HCT116 (cell line): ENCODE measurements around the gene OPCML. TPM values are rescaled to one million over a fixed set of nuclear protein-coding genes. Genes with fewer than 3 reads are reported as not detected.

Source experiments
- ATAC-seq: fragments of 200-7000 bp; cut with Tn5 transposase; 2 replicates; pipeline ENCODE4 v1.9.1; 2020; ENCODE audit warnings: mild to moderate bottlenecking, moderate library complexity
- BruUV-seq: library from RNA; stranded (reverse); fragments of 400-500 nt; replicated peaks from 2 replicates; lab custom pipeline; 2021; lab: Mats Ljungman, UMichigan
- CTCF ChIA-PET: fragments of 300-600 bp; sonication (Branson Sonifier 250); formaldehyde crosslinking; loops from one replicate; lab custom pipeline; 2021; ENCODE audit warnings: antibody characterized with exemption; lab: Charles Lee
- POLR2A ChIA-PET: fragments of 300-600, 350-600 bp; sonication (Branson Sonifier 250); formaldehyde crosslinking; loops from one replicate; lab custom pipeline; 2021; ENCODE audit warnings: antibody characterized with exemption; lab: Charles Lee
- RAD21 ChIA-PET, 2 experiments: fragments of 300-600 bp; sonication (Branson Sonifier 250); formaldehyde crosslinking; loops; one replicate each; lab custom pipeline; 2023; ENCODE audit warnings: low total read pairs in 2 of 2; ENCODE audit not compliant: uncharacterized antibody in 2 of 2, unreplicated experiment in 2 of 2, low non-redundant PET in 1 of 2; lab: Charles Lee
- DNase-seq: peaks from one replicate; pipeline ENCODE4 v3.0.0-alpha.2; 2010; ENCODE audit warnings: low read depth, low spot score
- H2AFZ ChIP-seq: fragments of 200-600 bp; shearing (Covaris generic), sonication (generic); 2 replicates; pipeline ENCODE4 v1.6.1; 2017; ENCODE audit warnings: low read depth, mixed run types, mixed read lengths, antibody characterized with exemption, low read length; ENCODE audit not compliant: poor library complexity, severe bottlenecking
- H3K27ac ChIP-seq: 2 replicates; pipeline ENCODE4 v1.5.1; 2012; ENCODE audit warnings: low read depth, low read length
- H3K27me3 ChIP-seq: fragments of 200-600 bp; sonication (generic); 2 replicates; pipeline ENCODE4 v1.6.1; 2016; ENCODE audit warnings: mixed run types, low read length, mixed read lengths; ENCODE audit not compliant: insufficient read depth
- H3K36me3 ChIP-seq, 2 experiments: fragments of 200-500 bp in 1 of 2; fragments of 200-600 bp in 1 of 2; sonication (Bioruptor generic) in 1 of 2; sonication (generic) in 1 of 2; 2 replicates each; pipeline versions ENCODE4 v1.5.1 to v1.6.1; 2014 to 2016; ENCODE audit warnings: low read length in 2 of 2, inconsistent platforms in 1 of 2, mixed read lengths in 1 of 2, mixed run types in 1 of 2; ENCODE audit not compliant: insufficient read depth in 2 of 2, control insufficient read depth in 1 of 2
- H3K4me1 ChIP-seq, 2 experiments: fragments of 200-600 bp in 1 of 2; sonication (generic) in 1 of 2; 2 replicates each; pipeline versions ENCODE4 v1.5.1 to v1.6.1; 2012 to 2017; ENCODE audit warnings: low read length in 2 of 2, inconsistent platforms in 1 of 2, mild to moderate bottlenecking in 1 of 2, mixed read lengths in 1 of 2, mixed run types in 1 of 2, moderate library complexity in 1 of 2; ENCODE audit not compliant: insufficient read depth in 2 of 2, control insufficient read depth in 1 of 2
- H3K4me2 ChIP-seq: fragments of 200-600 bp; sonication (generic); 2 replicates; pipeline ENCODE4 v1.6.1; 2017; ENCODE audit warnings: mixed run types, low read length, mixed read lengths
- H3K4me3 ChIP-seq, 2 experiments: fragments of 200-600 bp in 1 of 2; sonication (generic) in 1 of 2; replicated peaks in 1 of 2; 2 replicates each; pipeline ENCODE4 v1.5.1; 2011 to 2016; ENCODE audit warnings: low read length in 2 of 2, control low read depth in 1 of 2, low read depth in 1 of 2, mild to moderate bottlenecking in 1 of 2, mixed read lengths in 1 of 2, mixed run types in 1 of 2
- H3K79me2 ChIP-seq: fragments of 200-600 bp; sonication (generic); 2 replicates; pipeline ENCODE4 v1.6.1; 2017; ENCODE audit warnings: mild to moderate bottlenecking, mixed run types, low read length, moderate library complexity, mixed read lengths; ENCODE audit not compliant: insufficient read depth
- H3K9ac ChIP-seq: fragments of 200-600 bp; sonication (generic); 2 replicates; pipeline ENCODE4 v1.6.1; 2016; ENCODE audit warnings: low read length, mixed read lengths
- H3K9me2 ChIP-seq: fragments of 200-600 bp; sonication (generic), shearing (Covaris generic); 2 replicates; pipeline ENCODE4 v1.6.1; 2017; ENCODE audit warnings: mixed run types, mild to moderate bottlenecking, moderate library complexity; ENCODE audit not compliant: insufficient read depth
- H3K9me3 ChIP-seq, 2 experiments: fragments of 200-500 bp in 1 of 2; fragments of 200-600 bp in 1 of 2; sonication (Bioruptor generic) in 1 of 2; sonication (generic) in 1 of 2; 2 replicates each; pipeline ENCODE4 v1.6.1; 2014 to 2017; ENCODE audit warnings: low read length in 2 of 2, mixed read lengths in 2 of 2, inconsistent platforms in 1 of 2, low read depth in 1 of 2, mild to moderate bottlenecking in 1 of 2, mixed run types in 1 of 2, moderate library complexity in 1 of 2; ENCODE audit not compliant: control insufficient read depth in 1 of 2, insufficient read depth in 1 of 2
- H4K20me1 ChIP-seq: fragments of 200-600 bp; sonication (generic), shearing (Covaris generic); 2 replicates; pipeline ENCODE4 v1.6.1; 2017; ENCODE audit warnings: mixed run types, mild to moderate bottlenecking, moderate library complexity; ENCODE audit not compliant: insufficient read depth
- CBX3 ChIP-seq: IDR thresholded peaks from 2 replicates; pipeline ENCODE4 v1.6.1; 2012; ENCODE audit warnings: low read depth
- EZH2 ChIP-seq: fragments of 200-600 bp; sonication (generic); IDR thresholded peaks from 2 replicates; pipeline ENCODE4 v1.6.1; 2017; ENCODE audit warnings: antibody characterized with exemption, mixed run types
- JUND ChIP-seq: IDR thresholded peaks from 2 replicates; pipeline ENCODE4 v1.6.1; 2012
- POLR2A ChIP-seq: IDR thresholded peaks from 2 replicates; pipeline ENCODE4 v1.7.0; 2011; ENCODE audit warnings: borderline replicate concordance; ENCODE audit not compliant: insufficient read depth, insufficient read length; ENCODE audit errors: extremely low read depth
- POLR2AphosphoS5 ChIP-seq: IDR thresholded peaks from 2 replicates; pipeline ENCODE4 v1.6.1; 2011; ENCODE audit warnings: mild to moderate bottlenecking, low read depth, low read length, moderate library complexity
- RAD21 ChIP-seq: IDR thresholded peaks from 2 replicates; pipeline ENCODE4 v1.6.1; 2012; ENCODE audit warnings: low read depth, mild to moderate bottlenecking
- SP1 ChIP-seq: IDR thresholded peaks from 2 replicates; pipeline ENCODE4 v1.6.1; 2012; ENCODE audit warnings: low read depth
- ZNF274 ChIP-seq: fragments of 200-500 bp; sonication (Bioruptor generic); IDR thresholded peaks from 2 replicates; pipeline ENCODE4 v1.6.1; 2014; ENCODE audit warnings: mild to moderate bottlenecking, low read depth, low read length, inconsistent platforms
- intact Hi-C: fragments of 100-400 bp; cut with micrococcal nuclease; formaldehyde crosslinking; loops from 2 replicates; pipeline ENCODE4 v1.10.0; 2022
- total RNA-seq: library from RNA; stranded (reverse); gene quantifications from one replicate; pipeline ENCODE4 v1.2.1, GENCODE V29; 2021; ENCODE audit not compliant: unreplicated experiment
- TF ChIP-seq, protein P1 (sequence below): IDR thresholded peaks from 2 replicates; pipeline ENCODE4 v1.6.1; 2012; ENCODE audit warnings: low read depth
- TF ChIP-seq, protein P2 (sequence below): IDR thresholded peaks from 2 replicates; pipeline ENCODE4 v1.6.1; 2011; ENCODE audit warnings: mild to moderate bottlenecking, low read length, moderate library complexity; ENCODE audit not compliant: insufficient replicate concordance; ENCODE audit errors: extremely low read depth

OPCML gene
- total RNA-seq, 1 experiment from 2014 or later, result not detected

DNA sequence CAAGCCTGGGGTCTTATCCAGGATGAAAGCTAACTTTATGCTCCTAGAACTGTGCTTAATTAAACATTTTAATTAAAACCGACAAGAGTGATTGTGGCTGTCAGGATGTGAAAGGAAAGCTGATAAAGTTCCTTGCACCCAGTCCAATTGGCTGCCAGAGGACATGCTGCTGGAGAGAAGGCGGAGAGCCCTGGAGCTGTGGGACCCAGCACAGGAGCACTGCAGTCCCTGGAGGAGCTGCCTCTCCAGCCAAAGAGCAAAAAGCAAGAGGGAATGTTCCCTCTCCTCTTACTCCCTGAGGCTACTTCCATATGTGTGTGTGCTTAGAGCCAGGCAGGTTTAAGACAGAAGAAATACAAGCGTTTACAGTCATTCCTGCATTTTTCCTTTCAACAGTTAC is 118.6 kb downstream of the OPCML start:
- ATAC-seq, result no peak
- no peak overlapping the region for H3K4me3 ChIP-seq
- H3K9me2 ChIP-seq, result no peaks in the 10 kb centered on the region
- no peaks in the 10 kb centered on the region for H4K20me1 ChIP-seq
- ChIA-PET POLR2A (no interaction called here), CTCF (no interaction called here), RAD21 (no interaction called here)
- no peak overlapping the region for H3K9ac ChIP-seq
- intact Hi-C loops, result no loop called here
- no TSS peak for BruUV-seq
- peaks cover 4 to 30% of the 10 kb centered on the region in 2 experiments; a peak in 2 of 4 replicates for H3K9me3 ChIP-seq
- no peak overlapping the region for H3K4me2 ChIP-seq
- H3K27ac ChIP-seq, result no peak overlapping the region
- no peaks in the 10 kb centered on the region for H3K36me3 ChIP-seq
- DNase-seq, result no peak
- H3K79me2 ChIP-seq, result no peaks in the 10 kb centered on the region
- no peak overlapping the region for H2AFZ ChIP-seq
- TF ChIP-seq SP1 (no peak), RAD21 (no peak), POLR2A (no peak), EZH2 (no peak), POLR2AphosphoS5 (no peak), JUND (no peak), ZNF274 (no peak), CBX3 (no peak)
- TF ChIP-seq, protein P1, sequence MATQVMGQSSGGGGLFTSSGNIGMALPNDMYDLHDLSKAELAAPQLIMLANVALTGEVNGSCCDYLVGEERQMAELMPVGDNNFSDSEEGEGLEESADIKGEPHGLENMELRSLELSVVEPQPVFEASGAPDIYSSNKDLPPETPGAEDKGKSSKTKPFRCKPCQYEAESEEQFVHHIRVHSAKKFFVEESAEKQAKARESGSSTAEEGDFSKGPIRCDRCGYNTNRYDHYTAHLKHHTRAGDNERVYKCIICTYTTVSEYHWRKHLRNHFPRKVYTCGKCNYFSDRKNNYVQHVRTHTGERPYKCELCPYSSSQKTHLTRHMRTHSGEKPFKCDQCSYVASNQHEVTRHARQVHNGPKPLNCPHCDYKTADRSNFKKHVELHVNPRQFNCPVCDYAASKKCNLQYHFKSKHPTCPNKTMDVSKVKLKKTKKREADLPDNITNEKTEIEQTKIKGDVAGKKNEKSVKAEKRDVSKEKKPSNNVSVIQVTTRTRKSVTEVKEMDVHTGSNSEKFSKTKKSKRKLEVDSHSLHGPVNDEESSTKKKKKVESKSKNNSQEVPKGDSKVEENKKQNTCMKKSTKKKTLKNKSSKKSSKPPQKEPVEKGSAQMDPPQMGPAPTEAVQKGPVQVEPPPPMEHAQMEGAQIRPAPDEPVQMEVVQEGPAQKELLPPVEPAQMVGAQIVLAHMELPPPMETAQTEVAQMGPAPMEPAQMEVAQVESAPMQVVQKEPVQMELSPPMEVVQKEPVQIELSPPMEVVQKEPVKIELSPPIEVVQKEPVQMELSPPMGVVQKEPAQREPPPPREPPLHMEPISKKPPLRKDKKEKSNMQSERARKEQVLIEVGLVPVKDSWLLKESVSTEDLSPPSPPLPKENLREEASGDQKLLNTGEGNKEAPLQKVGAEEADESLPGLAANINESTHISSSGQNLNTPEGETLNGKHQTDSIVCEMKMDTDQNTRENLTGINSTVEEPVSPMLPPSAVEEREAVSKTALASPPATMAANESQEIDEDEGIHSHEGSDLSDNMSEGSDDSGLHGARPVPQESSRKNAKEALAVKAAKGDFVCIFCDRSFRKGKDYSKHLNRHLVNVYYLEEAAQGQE, result no peak
- TF ChIP-seq, protein P2, sequence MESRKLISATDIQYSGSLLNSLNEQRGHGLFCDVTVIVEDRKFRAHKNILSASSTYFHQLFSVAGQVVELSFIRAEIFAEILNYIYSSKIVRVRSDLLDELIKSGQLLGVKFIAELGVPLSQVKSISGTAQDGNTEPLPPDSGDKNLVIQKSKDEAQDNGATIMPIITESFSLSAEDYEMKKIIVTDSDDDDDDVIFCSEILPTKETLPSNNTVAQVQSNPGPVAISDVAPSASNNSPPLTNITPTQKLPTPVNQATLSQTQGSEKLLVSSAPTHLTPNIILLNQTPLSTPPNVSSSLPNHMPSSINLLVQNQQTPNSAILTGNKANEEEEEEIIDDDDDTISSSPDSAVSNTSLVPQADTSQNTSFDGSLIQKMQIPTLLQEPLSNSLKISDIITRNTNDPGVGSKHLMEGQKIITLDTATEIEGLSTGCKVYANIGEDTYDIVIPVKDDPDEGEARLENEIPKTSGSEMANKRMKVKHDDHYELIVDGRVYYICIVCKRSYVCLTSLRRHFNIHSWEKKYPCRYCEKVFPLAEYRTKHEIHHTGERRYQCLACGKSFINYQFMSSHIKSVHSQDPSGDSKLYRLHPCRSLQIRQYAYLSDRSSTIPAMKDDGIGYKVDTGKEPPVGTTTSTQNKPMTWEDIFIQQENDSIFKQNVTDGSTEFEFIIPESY, result no peak
- TF ChIP-seq, all 23 proteins: peak for 0
- no peaks in the 10 kb centered on the region for H3K27me3 ChIP-seq
- H3K4me1 ChIP-seq, result no peaks in the 10 kb centered on the region
